ENCODE measurements around the gene PLCL2.

Gene PLCL2

GRCh38 chr3:16848007-16848406, 36.7 kb upstream of the PLCL2 start:
- DNase-seq: no peak
- H2AFZ ChIP-seq (ENCODE audit: low read depth, low read length): no peak overlapping the region
- H3K27me3 ChIP-seq (ENCODE audit: insufficient read depth, low read length, poor library complexity): no peaks in the 10 kb centered on the region
- no peaks in the 10 kb centered on the region for H3K9me3 ChIP-seq (ENCODE audit: insufficient read depth, low read length, severe bottlenecking)
- no peaks in the 10 kb centered on the region for H4K20me1 ChIP-seq (ENCODE audit: insufficient read depth, low read length)
- no peak overlapping the region for H3K4me3 ChIP-seq (ENCODE audit: low read depth in 1 of 2, low read length in 2 of 2)
- TF ChIP-seq EZH2 (IDR thresholded peaks at IDR 0.05; ENCODE audit: borderline replicate concordance, low read depth, low read length, severe bottlenecking) (no peak), CTCF (IDR thresholded peaks at IDR 0.05; ENCODE audit: borderline replicate concordance, extremely low read depth, low read length, poor library complexity, severe bottlenecking) (no peak)
- no peak overlapping the region for H3K27ac ChIP-seq (ENCODE audit: low read length)
- ATAC-seq (ENCODE audit: insufficient read depth, low read depth): no peak
- no peak overlapping the region for H3K9ac ChIP-seq (ENCODE audit: low read depth, low read length)
- H3K4me1 ChIP-seq (ENCODE audit: insufficient read depth, low read length): peaks cover 2% of the 10 kb centered on the region; the same call in 1 of the 2 replicates
- no peaks in the 10 kb centered on the region for H3K79me2 ChIP-seq (ENCODE audit: insufficient read depth, low read length)
- no peaks in the 10 kb centered on the region for H3K36me3 ChIP-seq (ENCODE audit: insufficient read depth, low read length)
- no peak overlapping the region for H3K4me2 ChIP-seq (ENCODE audit: insufficient read depth, low read length)

GRCh38 chr3:16849229-16849628, 35.5 kb upstream of the PLCL2 start:
- Histone ChIP-seq H4K20me1 (ENCODE audit: insufficient read depth, low read length) (no peaks in the 10 kb centered on the region), H3K4me1 (ENCODE audit: insufficient read depth, low read length) (no peaks in the 10 kb centered on the region), H3K27me3 (ENCODE audit: insufficient read depth, low read length, poor library complexity) (no peaks in the 10 kb centered on the region), H3K79me2 (ENCODE audit: insufficient read depth, low read length) (no peaks in the 10 kb centered on the region), H3K4me2 (ENCODE audit: insufficient read depth, low read length) (no peak overlapping the region), H3K9ac (ENCODE audit: low read depth, low read length) (no peak overlapping the region), H3K36me3 (ENCODE audit: insufficient read depth, low read length) (no peaks in the 10 kb centered on the region), H3K4me3 (ENCODE audit: low read depth in 1 of 2, low read length in 2 of 2) (no peak overlapping the region), H3K9me3 (ENCODE audit: insufficient read depth, low read length, severe bottlenecking) (no peaks in the 10 kb centered on the region), H2AFZ (ENCODE audit: low read depth, low read length) (no peak overlapping the region), H3K27ac (ENCODE audit: low read length) (no peak overlapping the region)
- no peak for ATAC-seq (ENCODE audit: insufficient read depth, low read depth)
- no peak for DNase-seq
- TF ChIP-seq CTCF (IDR thresholded peaks at IDR 0.05; ENCODE audit: borderline replicate concordance, extremely low read depth, low read length, poor library complexity, severe bottlenecking): no peak
- no peak for TF ChIP-seq EZH2 (IDR thresholded peaks at IDR 0.05; ENCODE audit: borderline replicate concordance, low read depth, low read length, severe bottlenecking)

- Histone ChIP-seq H3K27me3 (ENCODE audit: insufficient read depth, low read length, poor library complexity) (no peaks in the 10 kb centered on the region), H3K4me3 (ENCODE audit: low read depth in 1 of 2, low read length in 2 of 2) (no peak overlapping the region), H3K4me2 (ENCODE audit: insufficient read depth, low read length) (no peak overlapping the region), H2AFZ (ENCODE audit: low read depth, low read length) (no peak overlapping the region), H3K79me2 (ENCODE audit: insufficient read depth, low read length) (no peaks in the 10 kb centered on the region), H4K20me1 (ENCODE audit: insufficient read depth, low read length) (no peaks in the 10 kb centered on the region), H3K9ac (ENCODE audit: low read depth, low read length) (no peak overlapping the region), H3K4me1 (ENCODE audit: insufficient read depth, low read length) (no peaks in the 10 kb centered on the region), H3K27ac (ENCODE audit: low read length) (no peak overlapping the region), H3K36me3 (ENCODE audit: insufficient read depth, low read length) (no peaks in the 10 kb centered on the region), H3K9me3 (ENCODE audit: insufficient read depth, low read length, severe bottlenecking) (no peaks in the 10 kb centered on the region)
- no peak for DNase-seq
- no peak for TF ChIP-seq EZH2 (IDR thresholded peaks at IDR 0.05; ENCODE audit: borderline replicate concordance, low read depth, low read length, severe bottlenecking)
- TF ChIP-seq CTCF (IDR thresholded peaks at IDR 0.05; ENCODE audit: borderline replicate concordance, extremely low read depth, low read length, poor library complexity, severe bottlenecking): no peak
- no peak for ATAC-seq (ENCODE audit: insufficient read depth, low read depth)
These were observed 35.0 kb upstream of the PLCL2 start for GRCh38 chr3:16849795-16850194.

GRCh38 chr3:16855497-16855896, 29.3 kb upstream of the PLCL2 start:
- ATAC-seq (ENCODE audit: insufficient read depth, low read depth): no peak
- Histone ChIP-seq H3K27ac (ENCODE audit: low read length) (no peak overlapping the region), H3K36me3 (ENCODE audit: insufficient read depth, low read length) (no peaks in the 10 kb centered on the region), H3K4me2 (ENCODE audit: insufficient read depth, low read length) (no peak overlapping the region), H3K9me3 (ENCODE audit: insufficient read depth, low read length, severe bottlenecking) (no peaks in the 10 kb centered on the region), H3K27me3 (ENCODE audit: insufficient read depth, low read length, poor library complexity) (no peaks in the 10 kb centered on the region), H4K20me1 (ENCODE audit: insufficient read depth, low read length) (no peaks in the 10 kb centered on the region), H3K9ac (ENCODE audit: low read depth, low read length) (no peak overlapping the region), H2AFZ (ENCODE audit: low read depth, low read length) (no peak overlapping the region), H3K79me2 (ENCODE audit: insufficient read depth, low read length) (no peaks in the 10 kb centered on the region), H3K4me1 (ENCODE audit: insufficient read depth, low read length) (no peaks in the 10 kb centered on the region), H3K4me3 (ENCODE audit: low read depth in 1 of 2, low read length in 2 of 2) (no peak overlapping the region)
- TF ChIP-seq CTCF (IDR thresholded peaks at IDR 0.05; ENCODE audit: borderline replicate concordance, extremely low read depth, low read length, poor library complexity, severe bottlenecking): no peak
- TF ChIP-seq EZH2 (IDR thresholded peaks at IDR 0.05; ENCODE audit: borderline replicate concordance, low read depth, low read length, severe bottlenecking): no peak
- DNase-seq: no peak

Data from DND-41 (cell line).